IPS-NIHi7 (cell line): ENCODE results near the gene ALDH8A1.

Source experiments
- DNase-seq: peaks from one replicate; pipeline ENCODE4 v3.0.0; 2012; ENCODE audit warnings: mixed read lengths; ENCODE audit errors: extremely low spot score

ALDH8A1 gene

DNA sequence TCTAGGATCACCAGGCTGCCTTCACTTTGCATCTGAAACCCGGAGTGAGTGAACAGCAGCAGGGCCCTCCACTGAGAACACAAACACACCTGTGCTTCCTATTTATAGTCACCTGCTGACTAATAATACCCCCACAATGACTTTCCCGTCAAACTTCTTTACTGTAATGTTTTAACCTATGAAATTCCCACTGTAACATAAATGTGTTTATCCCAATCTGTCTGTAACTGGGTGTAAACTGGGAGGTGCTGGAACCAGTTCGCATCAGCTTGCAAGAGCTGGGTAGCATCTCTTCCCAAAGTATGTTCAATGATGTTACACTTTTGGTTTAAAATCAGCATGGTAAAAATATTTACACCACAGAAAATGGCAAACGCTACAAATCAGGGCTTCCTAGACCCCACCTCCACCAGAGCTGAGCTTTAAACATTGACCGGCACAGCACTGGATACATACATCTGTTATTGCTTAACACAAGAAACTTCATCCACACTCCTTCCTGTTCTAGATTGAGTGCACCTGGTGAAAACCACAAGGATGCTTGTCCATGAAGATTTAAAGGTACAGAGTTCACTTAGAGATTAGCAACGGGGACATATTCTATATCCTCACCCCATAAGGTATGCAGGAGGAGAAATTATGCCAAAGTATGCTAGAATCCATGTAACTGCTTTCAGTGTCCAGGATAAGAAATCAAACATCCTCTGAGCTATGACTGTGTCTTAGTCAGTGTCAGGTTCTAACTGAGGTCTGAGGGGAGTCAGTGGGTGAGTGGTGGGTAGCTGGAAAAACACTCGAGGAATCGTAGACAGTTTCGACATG is 79.0 kb downstream of the ALDH8A1 start:
- no peak for DNase-seq

GRCh38 chr6:134868812-134869211 is 81.1 kb downstream of the ALDH8A1 start:
- DNase-seq, result no peak
